ENCODE measurements around the gene NAV2.

NAV2 gene

GRCh38 chr11:19980957-19981669 lies 268.5 kb downstream of the NAV2 start:
- no peak for DNase-seq (ENCODE audit: low read depth)

GRCh38 chr11:19982774-19983495 lies 270.3 kb downstream of the NAV2 start:
- DNase-seq (ENCODE audit: low read depth), result no peak
- H3K4me3 ChIP-seq (ENCODE audit: low read length), result no peak overlapping the region
- no peak for TF ChIP-seq CTCF (IDR thresholded peaks at IDR 0.05; ENCODE audit: insufficient read depth, low read depth, low read length, missing control alignments)

More at GRCh38 chr11:19980957-19981669, 268.5 kb downstream of the NAV2 start:
- no peak for TF ChIP-seq CTCF (IDR thresholded peaks at IDR 0.05; ENCODE audit: insufficient read depth, low read depth, low read length, missing control alignments)
- H3K4me3 ChIP-seq (ENCODE audit: low read length), result no peak overlapping the region

- DNase-seq (ENCODE audit: low read depth), result no peak
Observed at GRCh38 chr11:19984048-19984742, 271.6 kb downstream of the NAV2 start.

GRCh38 chr11:19985111-19985510 lies 272.5 kb downstream of the NAV2 start:
- no peak for TF ChIP-seq CTCF (IDR thresholded peaks at IDR 0.05; ENCODE audit: insufficient read depth, low read depth, low read length, missing control alignments)
- no peak for DNase-seq (ENCODE audit: low read depth)
- no peak overlapping the region for H3K4me3 ChIP-seq (ENCODE audit: low read length)

More at GRCh38 chr11:19984048-19984742, 271.6 kb downstream of the NAV2 start:
- H3K4me3 ChIP-seq (ENCODE audit: low read length), result no peak overlapping the region
- no peak for TF ChIP-seq CTCF (IDR thresholded peaks at IDR 0.05; ENCODE audit: insufficient read depth, low read depth, low read length, missing control alignments)

GRCh38 chr11:19987331-19987801 lies 274.7 kb downstream of the NAV2 start:
- no peak for TF ChIP-seq CTCF (IDR thresholded peaks at IDR 0.05; ENCODE audit: insufficient read depth, low read depth, low read length, missing control alignments)
- no peak for DNase-seq (ENCODE audit: low read depth)
- no peak overlapping the region for H3K4me3 ChIP-seq (ENCODE audit: low read length)

- H3K4me3 ChIP-seq (ENCODE audit: low read length), result no peak overlapping the region
- peak; percentile 67 for DNase-seq (ENCODE audit: low read depth)
- TF ChIP-seq CTCF (IDR thresholded peaks at IDR 0.05; ENCODE audit: insufficient read depth, low read depth, low read length, missing control alignments), result no peak
Observed at GRCh38 chr11:19988598-19988997, 276.0 kb downstream of the NAV2 start.
